ENCODE data around the gene AHCY.

DNA sequence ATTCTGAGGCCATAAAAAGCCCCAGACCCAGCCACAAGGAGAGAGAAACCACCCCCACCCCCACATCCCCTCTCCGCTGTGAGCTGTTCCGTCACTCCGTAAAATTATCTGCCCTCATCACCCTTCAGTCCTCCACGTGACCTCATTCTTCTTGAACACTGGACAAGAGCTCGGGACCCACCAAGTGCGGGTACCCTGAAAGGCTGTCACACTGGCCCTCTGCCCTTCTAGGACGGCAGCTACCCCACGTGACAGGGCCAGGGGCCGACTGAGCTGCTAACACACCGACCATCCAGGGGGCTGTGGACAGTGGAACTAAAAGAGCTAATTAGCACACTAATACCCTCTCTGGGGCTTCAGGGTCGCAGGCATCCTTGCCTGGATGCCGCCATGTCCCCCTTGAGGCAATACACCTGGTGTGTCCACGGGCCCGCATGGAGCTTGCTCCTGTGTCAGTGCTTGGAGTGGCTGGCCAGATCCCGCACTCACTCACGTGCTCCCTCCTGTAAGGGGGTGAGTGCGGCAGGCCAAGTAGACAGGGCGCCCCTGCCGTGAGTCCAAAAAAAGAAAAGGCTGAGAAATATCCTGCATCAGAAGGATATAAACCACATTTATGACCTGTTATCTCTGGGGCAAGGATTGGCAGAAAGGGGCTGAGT, 29.2 kb upstream of the AHCY start:
- TF ChIP-seq, protein P1, sequence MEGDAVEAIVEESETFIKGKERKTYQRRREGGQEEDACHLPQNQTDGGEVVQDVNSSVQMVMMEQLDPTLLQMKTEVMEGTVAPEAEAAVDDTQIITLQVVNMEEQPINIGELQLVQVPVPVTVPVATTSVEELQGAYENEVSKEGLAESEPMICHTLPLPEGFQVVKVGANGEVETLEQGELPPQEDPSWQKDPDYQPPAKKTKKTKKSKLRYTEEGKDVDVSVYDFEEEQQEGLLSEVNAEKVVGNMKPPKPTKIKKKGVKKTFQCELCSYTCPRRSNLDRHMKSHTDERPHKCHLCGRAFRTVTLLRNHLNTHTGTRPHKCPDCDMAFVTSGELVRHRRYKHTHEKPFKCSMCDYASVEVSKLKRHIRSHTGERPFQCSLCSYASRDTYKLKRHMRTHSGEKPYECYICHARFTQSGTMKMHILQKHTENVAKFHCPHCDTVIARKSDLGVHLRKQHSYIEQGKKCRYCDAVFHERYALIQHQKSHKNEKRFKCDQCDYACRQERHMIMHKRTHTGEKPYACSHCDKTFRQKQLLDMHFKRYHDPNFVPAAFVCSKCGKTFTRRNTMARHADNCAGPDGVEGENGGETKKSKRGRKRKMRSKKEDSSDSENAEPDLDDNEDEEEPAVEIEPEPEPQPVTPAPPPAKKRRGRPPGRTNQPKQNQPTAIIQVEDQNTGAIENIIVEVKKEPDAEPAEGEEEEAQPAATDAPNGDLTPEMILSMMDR (IDR thresholded peaks at IDR 0.05), result no peak
- no peak for TF ChIP-seq POLR2AphosphoS5 (IDR thresholded peaks at IDR 0.05)
